ENCODE data around the gene ACOX3. TPM values are rescaled to one million over a fixed set of nuclear protein-coding genes. Genes with fewer than 3 reads are reported as not detected.

ACOX3 gene
- total and polyA plus RNA-seq, 2 of the 8 experiments (the other 6 are each of a cell fraction or from before 2014, with no cell fraction given): 2.5 to 9.9 TPM

DNA sequence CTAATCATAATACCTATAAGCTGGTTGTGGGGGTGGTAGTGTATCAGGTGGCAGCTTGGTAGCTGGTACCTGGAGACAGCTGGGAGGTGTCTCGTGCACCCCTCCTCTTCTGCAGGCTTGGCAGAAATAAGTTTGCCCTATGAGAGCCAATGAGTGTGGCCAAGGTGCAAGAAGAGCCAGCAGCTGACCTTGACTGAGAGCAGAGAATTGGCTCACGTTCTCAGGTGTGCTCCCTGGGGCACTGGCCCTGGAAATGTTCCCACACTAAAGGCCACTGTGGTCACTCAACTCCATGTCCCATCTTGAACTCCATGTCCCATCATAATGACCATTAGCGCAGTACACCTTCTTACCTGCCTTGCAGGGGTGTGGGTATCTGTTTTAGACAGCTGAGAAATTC lies 13.4 kb upstream of the ACOX3 start:
- Histone ChIP-seq H3K36me3 (ENCODE audit: control insufficient read depth in 2 of 4, insufficient read depth in 4 of 4, low read length in 3 of 4) (peaks cover 18 to 49% (median 29%) of the 10 kb centered on the region in 4 experiments), H3K4me1 (replicated peaks in 1 of 4; ENCODE audit: control insufficient read depth in 3 of 4, insufficient read depth in 4 of 4, low read length in 3 of 4) (no peaks in the 10 kb centered on the region), H2BK5ac (ENCODE audit: low read depth, low read length) (no peak overlapping the region), H3K4ac (replicated peaks; ENCODE audit: insufficient read length, low read depth, low read length) (no peak overlapping the region), H3K23me2 (ENCODE audit: low read depth, low read length) (no peaks in the 10 kb centered on the region), H3K9me3 (ENCODE audit: insufficient read depth in 2 of 2, low read depth in 1 of 2, low read length in 1 of 2) (no peaks in the 10 kb centered on the region), H3K18ac (ENCODE audit: extremely low read depth, low read length) (no peak overlapping the region), H4K20me1 (replicated peaks in 1 of 2; ENCODE audit: control insufficient read depth in 1 of 2, insufficient read depth in 2 of 2, low read length in 2 of 2) (peaks cover 0 to 2% of the 10 kb centered on the region in 2 experiments), H3K4me3 (ENCODE audit: extremely low read depth in 1 of 4, insufficient read depth in 2 of 4, low read depth in 3 of 4, low read length in 4 of 4) (no peak overlapping the region), H3K4me2 (ENCODE audit: insufficient read depth in 1 of 2, low read depth in 2 of 2, low read length in 2 of 2) (no peak overlapping the region), H4K5ac (ENCODE audit: insufficient read length, low read depth, low read length) (no peak overlapping the region), H3K27ac (ENCODE audit: low read depth, low read length) (no peak overlapping the region), H2BK120ac (replicated peaks; ENCODE audit: low read depth, low read length) (no peak overlapping the region), H3K56ac (replicated peaks; ENCODE audit: insufficient read length, low read depth, low read length) (no peak overlapping the region), H4K8ac (ENCODE audit: extremely low read depth, insufficient read depth, low read length) (no peak overlapping the region), H2AK5ac (ENCODE audit: low read depth, low read length) (no peak overlapping the region), H2AFZ (ENCODE audit: low read length) (no peak overlapping the region), H2BK12ac (ENCODE audit: low read depth, low read length) (no peak overlapping the region), H3K79me1 (ENCODE audit: low read depth, low read length) (no peaks in the 10 kb centered on the region), H3K27me3 (replicated peaks in 1 of 4; ENCODE audit: control insufficient read depth in 3 of 4, extremely low read depth in 1 of 4, insufficient read depth in 3 of 4, low read length in 3 of 4) (no peaks in the 10 kb centered on the region; a peak in 1 of 7 replicates), H3K9ac (replicated peaks in 1 of 4; ENCODE audit: extremely low read depth in 1 of 4, low read depth in 3 of 4, low read length in 3 of 4) (no peak overlapping the region), H2BK15ac (ENCODE audit: low read length) (no peak overlapping the region), H3K23ac (ENCODE audit: insufficient read length) (no peak overlapping the region), H3K14ac (ENCODE audit: insufficient read length) (no peak overlapping the region), H2BK20ac (ENCODE audit: low read length) (no peak overlapping the region), H3K79me2 (ENCODE audit: control insufficient read depth in 1 of 2, insufficient read depth in 2 of 2, low read length in 2 of 2) (no peaks in the 10 kb centered on the region), H4K91ac (replicated peaks; ENCODE audit: insufficient read length, low read length) (no peak overlapping the region)
- CTCF ChIA-PET (ENCODE audit: partially characterized antibody): interaction anchor here (0.6 to 1.9 kb wide), 7 partner anchors 10 to 187 kb away, joined by 3 to 8 read pairs (median 4); no protein-coding TSS in a partner anchor
- FAIRE-seq (no peak), DNase-seq (ENCODE audit: low read depth in 1 of 2, low spot score in 2 of 2) (no peak)
- 92% methylated on average over 3 of the region's 3 CpGs; no CpG with 5 or more reads in 1 of the 2 experiments for WGBS, 2 experiments (ENCODE audit: extremely low coverage in 1 of 2, insufficient coverage in 1 of 2, insufficient read length in 1 of 2, insufficient replicate concordance in 2 of 2, low coverage in 1 of 2, low lambda C conversion rate in 2 of 2, missing lambda C conversion rate in 1 of 2)
- POLR2A ChIA-PET (ENCODE audit: partially characterized antibody): interaction anchor here (1.0 kb wide), 1 partner anchor 164 kb away, joined by 3 read pairs; no protein-coding TSS in a partner anchor
- TF ChIP-seq SIN3A (conservative IDR thresholded peaks at IDR 0.05 in 1 of 2, IDR thresholded peaks at IDR 0.05 in 1 of 2; ENCODE audit: low read depth in 1 of 2, low read length in 2 of 2): no peak
- TF ChIP-seq RFX5 (IDR thresholded peaks at IDR 0.05; ENCODE audit: borderline replicate concordance, low read depth, low read length): no peak
- TF ChIP-seq HDAC6 (IDR thresholded peaks at IDR 0.05; ENCODE audit: low read depth, low read length): no peak
- no peak for TF ChIP-seq MAFK (IDR thresholded peaks at IDR 0.05; ENCODE audit: low read depth, low read length)
- TF ChIP-seq RAD21 (IDR thresholded peaks at IDR 0.05 in 1 of 2, conservative IDR thresholded peaks at IDR 0.05 in 1 of 2; ENCODE audit: low read depth in 2 of 2, low read length in 2 of 2): no peak
- no peak for TF ChIP-seq SP2 (IDR thresholded peaks at IDR 0.05; ENCODE audit: low read length)
- no peak for TF ChIP-seq EP300 (IDR thresholded peaks at IDR 0.05; ENCODE audit: borderline replicate concordance in 1 of 2, low read depth in 2 of 2, low read length in 2 of 2)
- no peak for TF ChIP-seq POU5F1 (IDR thresholded peaks at IDR 0.05; ENCODE audit: low read depth, low read length)
- TF ChIP-seq TBP (IDR thresholded peaks at IDR 0.05; ENCODE audit: low read depth, low read length): no peak
- no peak for TF ChIP-seq SAP30 (IDR thresholded peaks at IDR 0.05; ENCODE audit: insufficient read depth, insufficient replicate concordance, low read length)
- TF ChIP-seq CBX8 (IDR thresholded peaks at IDR 0.05; ENCODE audit: borderline replicate concordance, low read depth, low read length): no peak
- no peak for TF ChIP-seq NANOG (IDR thresholded peaks at IDR 0.05; ENCODE audit: insufficient read depth, low read depth, low read length, poor library complexity, severe bottlenecking)
- no peak for TF ChIP-seq CHD2 (IDR thresholded peaks at IDR 0.05; ENCODE audit: low read length)
- no peak for TF ChIP-seq POLR2AphosphoS5 (IDR thresholded peaks at IDR 0.05; ENCODE audit: low read depth, low read length)
